ENCODE data around the gene URB2.

The URB2 gene

DNA sequence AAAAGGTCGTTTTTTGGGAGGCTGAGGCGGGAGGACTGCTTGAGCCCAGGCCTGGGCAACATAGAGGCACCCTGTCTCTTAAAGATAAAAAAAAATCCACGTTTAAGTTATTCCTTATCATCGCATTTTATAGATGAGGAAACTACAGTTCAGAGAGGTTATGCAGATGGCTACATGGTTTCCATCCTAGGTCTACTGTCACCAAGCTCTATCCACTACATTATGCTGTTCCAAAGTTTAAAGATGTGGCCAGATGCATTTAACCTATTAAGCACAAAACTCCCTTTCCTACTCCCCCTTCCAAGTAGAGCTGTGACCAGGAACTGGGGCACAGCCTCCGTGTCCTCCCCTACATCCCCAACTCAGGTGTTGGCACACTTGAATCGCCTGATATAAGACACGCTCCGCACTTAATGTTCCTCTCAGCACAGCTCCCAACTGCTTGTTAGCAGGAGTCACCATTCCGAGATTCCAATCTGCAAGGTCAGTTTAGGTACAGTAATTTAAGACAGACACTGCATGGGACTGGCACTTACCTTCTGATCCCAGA is 1.5 kb upstream of the URB2 start:
- H3K27ac ChIP-seq = peak overlapping the region; percentile 84
- TF ChIP-seq ZFX (IDR thresholded peaks at IDR 0.05) = no peak
- TF ChIP-seq, protein P1, sequence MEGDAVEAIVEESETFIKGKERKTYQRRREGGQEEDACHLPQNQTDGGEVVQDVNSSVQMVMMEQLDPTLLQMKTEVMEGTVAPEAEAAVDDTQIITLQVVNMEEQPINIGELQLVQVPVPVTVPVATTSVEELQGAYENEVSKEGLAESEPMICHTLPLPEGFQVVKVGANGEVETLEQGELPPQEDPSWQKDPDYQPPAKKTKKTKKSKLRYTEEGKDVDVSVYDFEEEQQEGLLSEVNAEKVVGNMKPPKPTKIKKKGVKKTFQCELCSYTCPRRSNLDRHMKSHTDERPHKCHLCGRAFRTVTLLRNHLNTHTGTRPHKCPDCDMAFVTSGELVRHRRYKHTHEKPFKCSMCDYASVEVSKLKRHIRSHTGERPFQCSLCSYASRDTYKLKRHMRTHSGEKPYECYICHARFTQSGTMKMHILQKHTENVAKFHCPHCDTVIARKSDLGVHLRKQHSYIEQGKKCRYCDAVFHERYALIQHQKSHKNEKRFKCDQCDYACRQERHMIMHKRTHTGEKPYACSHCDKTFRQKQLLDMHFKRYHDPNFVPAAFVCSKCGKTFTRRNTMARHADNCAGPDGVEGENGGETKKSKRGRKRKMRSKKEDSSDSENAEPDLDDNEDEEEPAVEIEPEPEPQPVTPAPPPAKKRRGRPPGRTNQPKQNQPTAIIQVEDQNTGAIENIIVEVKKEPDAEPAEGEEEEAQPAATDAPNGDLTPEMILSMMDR (conservative IDR thresholded peaks at IDR 0.05) = no peak

DNA sequence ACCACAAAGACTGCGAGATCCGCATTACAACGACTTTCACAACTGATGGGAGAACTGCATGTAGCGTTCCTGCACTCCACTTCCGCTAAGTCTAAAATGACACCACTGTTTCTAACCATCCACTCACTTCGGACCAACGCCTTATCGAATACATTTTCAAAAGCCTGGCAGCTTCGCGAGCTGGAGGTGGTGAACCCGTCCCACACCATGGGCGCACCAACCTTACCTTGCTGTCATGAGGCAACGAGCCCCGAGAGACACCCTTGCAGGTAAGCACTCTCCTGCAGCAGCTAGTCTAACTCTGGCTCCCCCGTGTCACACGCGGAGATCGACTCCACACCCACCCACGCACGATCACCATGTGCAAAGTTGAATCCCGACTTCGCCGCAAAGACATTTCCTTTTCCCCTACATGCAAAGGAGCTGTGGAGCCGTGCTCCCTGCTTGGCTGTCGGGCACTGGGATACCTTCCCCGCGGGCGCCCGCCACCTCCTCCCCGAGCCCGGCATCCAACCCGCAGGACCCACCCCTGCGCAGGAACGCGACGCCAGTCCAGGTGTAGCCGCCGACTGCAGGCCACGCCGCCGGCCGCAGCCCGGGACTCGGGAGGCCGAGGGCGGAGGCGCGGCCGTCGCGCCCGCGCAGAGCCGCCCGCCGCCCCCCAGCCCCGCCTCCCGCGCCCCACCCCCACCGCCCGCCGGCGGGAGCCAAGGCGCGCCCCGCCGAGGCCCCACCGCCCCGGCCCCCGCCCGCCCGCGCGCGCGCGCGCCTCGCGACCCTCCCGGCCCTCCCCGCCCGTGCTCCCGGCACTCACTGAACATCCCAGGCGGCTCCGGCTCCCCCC is 754 bp upstream of the URB2 start:
- TF ChIP-seq ZFX (IDR thresholded peaks at IDR 0.05) = no peak
- TF ChIP-seq, protein P1 (conservative IDR thresholded peaks at IDR 0.05) = no peak
- peak overlapping the region; percentile 84 for H3K27ac ChIP-seq

DNA sequence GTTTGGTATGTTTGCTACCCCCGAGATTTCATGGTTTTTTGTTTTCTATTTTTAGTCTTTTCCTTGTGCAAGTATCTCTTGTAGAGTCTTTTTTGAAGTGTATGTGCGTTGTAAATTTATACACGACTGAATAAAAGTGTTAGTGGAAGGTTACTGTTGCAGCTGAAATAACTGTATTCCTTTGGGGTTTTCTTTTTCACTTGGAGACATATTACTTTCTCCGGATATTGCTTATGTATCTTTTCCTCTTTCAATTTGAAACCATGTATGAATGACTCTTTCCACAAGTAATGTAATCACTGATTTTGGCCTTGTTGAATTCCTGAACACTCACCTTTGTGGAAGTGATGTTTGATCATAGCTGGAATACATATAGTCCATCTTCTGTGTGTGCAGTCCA is 956 bp downstream of the URB2 start:
- peak overlapping the region; percentile 84; the same call in 1 of the 2 replicates for H3K27ac ChIP-seq
- no peak for TF ChIP-seq ZFX (IDR thresholded peaks at IDR 0.05)
- TF ChIP-seq, protein P1 (conservative IDR thresholded peaks at IDR 0.05) = no peak

DNA sequence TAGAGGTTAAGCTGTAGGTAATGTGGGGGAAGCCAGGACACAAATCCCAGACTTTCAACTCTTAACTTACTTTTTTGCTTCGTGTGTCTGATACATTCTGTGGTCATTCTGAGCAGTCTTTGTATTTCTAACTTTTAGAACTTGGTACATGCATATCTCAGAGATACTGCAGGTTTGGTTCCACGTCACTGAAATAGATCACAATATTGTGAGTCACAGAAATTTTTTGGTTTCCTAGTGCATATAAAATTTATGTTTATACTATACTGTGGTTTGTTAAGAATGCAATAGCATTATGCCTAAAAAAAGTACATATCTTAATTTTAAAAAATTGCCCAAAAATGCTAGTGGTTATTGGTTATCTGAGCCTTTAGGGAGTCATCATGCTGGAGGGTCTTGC is 3.2 kb downstream of the URB2 start:
- TF ChIP-seq ZFX (IDR thresholded peaks at IDR 0.05) = no peak
- TF ChIP-seq, protein P1 (conservative IDR thresholded peaks at IDR 0.05) = no peak
- no peak overlapping the region for H3K27ac ChIP-seq

DNA sequence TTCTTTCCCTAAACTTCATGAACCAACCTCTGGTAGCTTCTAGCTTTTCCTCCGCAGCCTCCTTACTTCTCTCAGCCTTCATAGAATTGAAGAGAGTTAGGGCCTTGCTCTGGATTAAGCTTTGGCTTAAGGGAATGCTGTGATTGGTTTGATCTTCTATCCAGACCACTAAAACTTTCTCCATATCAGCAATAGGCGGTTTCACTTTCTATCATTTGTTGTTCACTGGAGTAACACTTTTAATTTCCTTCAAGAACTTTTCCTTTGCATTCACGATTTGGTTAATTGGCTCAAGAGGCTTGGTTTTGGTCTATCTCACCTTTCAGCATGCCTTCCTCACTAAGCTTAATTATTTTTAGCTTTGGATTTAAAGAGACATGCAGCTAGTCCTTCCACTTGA is 5.1 kb downstream of the URB2 start:
- no peak overlapping the region for H3K27ac ChIP-seq
- TF ChIP-seq, protein P1 (conservative IDR thresholded peaks at IDR 0.05) = no peak
- no peak for TF ChIP-seq ZFX (IDR thresholded peaks at IDR 0.05)

DNA sequence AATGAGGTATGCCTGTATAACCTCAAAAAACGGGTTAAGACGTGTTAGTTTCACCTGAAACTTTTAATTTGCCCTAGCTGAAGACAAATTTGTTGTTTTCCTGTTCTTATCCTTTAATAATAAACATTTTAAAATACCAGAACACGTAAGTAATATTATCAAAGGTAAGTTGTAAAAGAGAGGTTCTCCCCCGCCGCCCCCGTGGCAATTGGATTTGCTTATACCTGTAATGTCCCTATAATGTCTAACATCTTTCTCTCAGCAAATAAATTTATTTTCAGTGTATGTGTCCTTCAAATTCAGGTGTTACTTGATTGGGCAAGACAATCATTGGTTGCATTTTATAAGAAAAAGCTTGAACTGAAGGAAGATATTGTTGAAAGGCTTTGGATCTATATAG is 5.9 kb downstream of the URB2 start:
- H3K27ac ChIP-seq = no peak overlapping the region
- TF ChIP-seq ZFX (IDR thresholded peaks at IDR 0.05) = no peak
- TF ChIP-seq, protein P1 (conservative IDR thresholded peaks at IDR 0.05) = no peak

DNA sequence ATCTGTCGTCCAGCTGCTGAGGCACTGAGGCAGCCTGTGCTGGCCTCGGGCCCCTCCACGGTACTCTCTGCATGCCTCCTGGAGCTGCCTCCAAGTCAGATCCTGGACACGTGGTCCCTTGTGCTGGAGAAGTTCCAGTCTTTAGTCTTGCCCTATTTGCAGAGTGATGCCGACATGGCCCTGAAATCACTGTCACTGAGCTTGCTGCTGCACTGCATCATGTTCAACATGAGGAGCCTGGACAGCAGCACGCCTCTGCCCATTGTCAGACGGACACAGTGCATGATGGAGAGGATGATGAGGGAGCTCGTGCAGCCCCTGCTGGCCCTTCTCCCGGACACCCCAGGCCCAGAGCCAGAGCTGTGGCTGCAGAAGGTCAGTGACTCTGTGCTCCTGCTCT is 10.0 kb downstream of the URB2 start:
- H3K27ac ChIP-seq = no peak overlapping the region
- TF ChIP-seq, protein P1 (conservative IDR thresholded peaks at IDR 0.05) = no peak
- no peak for TF ChIP-seq ZFX (IDR thresholded peaks at IDR 0.05)
